HCT116 (cell line): ENCODE data around the gene FAM200B. TPM values are rescaled to one million over a fixed set of nuclear protein-coding genes. Genes with fewer than 3 reads are reported as not detected.

Experiments used
- ATAC-seq: fragments of 200-7000 bp; cut with Tn5 transposase; 2 replicates; pipeline ENCODE4 v1.9.1; 2020; ENCODE audit warnings: mild to moderate bottlenecking, moderate library complexity
- BruUV-seq: library from RNA; stranded (reverse); fragments of 400-500 nt; replicated peaks from 2 replicates; lab custom pipeline; 2021; lab: Mats Ljungman, UMichigan
- CTCF ChIA-PET: fragments of 300-600 bp; sonication (Branson Sonifier 250); formaldehyde crosslinking; loops from one replicate; lab custom pipeline; 2021; ENCODE audit warnings: antibody characterized with exemption; lab: Charles Lee
- POLR2A ChIA-PET: fragments of 300-600, 350-600 bp; sonication (Branson Sonifier 250); formaldehyde crosslinking; loops from one replicate; lab custom pipeline; 2021; ENCODE audit warnings: antibody characterized with exemption; lab: Charles Lee
- RAD21 ChIA-PET, 2 experiments: fragments of 300-600 bp; sonication (Branson Sonifier 250); formaldehyde crosslinking; loops; one replicate each; lab custom pipeline; 2023; ENCODE audit warnings: low total read pairs in 2 of 2; ENCODE audit not compliant: uncharacterized antibody in 2 of 2, unreplicated experiment in 2 of 2, low non-redundant PET in 1 of 2; lab: Charles Lee
- DNase-seq: peaks from one replicate; pipeline ENCODE4 v3.0.0-alpha.2; 2010; ENCODE audit warnings: low read depth, low spot score
- H2AFZ ChIP-seq: fragments of 200-600 bp; shearing (Covaris generic), sonication (generic); 2 replicates; pipeline ENCODE4 v1.6.1; 2017; ENCODE audit warnings: low read depth, mixed run types, mixed read lengths, antibody characterized with exemption, low read length; ENCODE audit not compliant: poor library complexity, severe bottlenecking
- H3K27ac ChIP-seq: 2 replicates; pipeline ENCODE4 v1.5.1; 2012; ENCODE audit warnings: low read depth, low read length
- H3K27me3 ChIP-seq: fragments of 200-600 bp; sonication (generic); 2 replicates; pipeline ENCODE4 v1.6.1; 2016; ENCODE audit warnings: mixed run types, low read length, mixed read lengths; ENCODE audit not compliant: insufficient read depth
- H3K36me3 ChIP-seq, 2 experiments: fragments of 200-500 bp in 1 of 2; fragments of 200-600 bp in 1 of 2; sonication (Bioruptor generic) in 1 of 2; sonication (generic) in 1 of 2; 2 replicates each; pipeline versions ENCODE4 v1.5.1 to v1.6.1; 2014 to 2016; ENCODE audit warnings: low read length in 2 of 2, inconsistent platforms in 1 of 2, mixed read lengths in 1 of 2, mixed run types in 1 of 2; ENCODE audit not compliant: insufficient read depth in 2 of 2, control insufficient read depth in 1 of 2
- H3K4me1 ChIP-seq, 2 experiments: fragments of 200-600 bp in 1 of 2; sonication (generic) in 1 of 2; 2 replicates each; pipeline versions ENCODE4 v1.5.1 to v1.6.1; 2012 to 2017; ENCODE audit warnings: low read length in 2 of 2, inconsistent platforms in 1 of 2, mild to moderate bottlenecking in 1 of 2, mixed read lengths in 1 of 2, mixed run types in 1 of 2, moderate library complexity in 1 of 2; ENCODE audit not compliant: insufficient read depth in 2 of 2, control insufficient read depth in 1 of 2
- H3K4me2 ChIP-seq: fragments of 200-600 bp; sonication (generic); 2 replicates; pipeline ENCODE4 v1.6.1; 2017; ENCODE audit warnings: mixed run types, low read length, mixed read lengths
- H3K4me3 ChIP-seq, 2 experiments: fragments of 200-600 bp in 1 of 2; sonication (generic) in 1 of 2; replicated peaks in 1 of 2; 2 replicates each; pipeline ENCODE4 v1.5.1; 2011 to 2016; ENCODE audit warnings: low read length in 2 of 2, control low read depth in 1 of 2, low read depth in 1 of 2, mild to moderate bottlenecking in 1 of 2, mixed read lengths in 1 of 2, mixed run types in 1 of 2
- H3K79me2 ChIP-seq: fragments of 200-600 bp; sonication (generic); 2 replicates; pipeline ENCODE4 v1.6.1; 2017; ENCODE audit warnings: mild to moderate bottlenecking, mixed run types, low read length, moderate library complexity, mixed read lengths; ENCODE audit not compliant: insufficient read depth
- H3K9ac ChIP-seq: fragments of 200-600 bp; sonication (generic); 2 replicates; pipeline ENCODE4 v1.6.1; 2016; ENCODE audit warnings: low read length, mixed read lengths
- H3K9me2 ChIP-seq: fragments of 200-600 bp; sonication (generic), shearing (Covaris generic); 2 replicates; pipeline ENCODE4 v1.6.1; 2017; ENCODE audit warnings: mixed run types, mild to moderate bottlenecking, moderate library complexity; ENCODE audit not compliant: insufficient read depth
- H3K9me3 ChIP-seq, 2 experiments: fragments of 200-500 bp in 1 of 2; fragments of 200-600 bp in 1 of 2; sonication (Bioruptor generic) in 1 of 2; sonication (generic) in 1 of 2; 2 replicates each; pipeline ENCODE4 v1.6.1; 2014 to 2017; ENCODE audit warnings: low read length in 2 of 2, mixed read lengths in 2 of 2, inconsistent platforms in 1 of 2, low read depth in 1 of 2, mild to moderate bottlenecking in 1 of 2, mixed run types in 1 of 2, moderate library complexity in 1 of 2; ENCODE audit not compliant: control insufficient read depth in 1 of 2, insufficient read depth in 1 of 2
- H4K20me1 ChIP-seq: fragments of 200-600 bp; sonication (generic), shearing (Covaris generic); 2 replicates; pipeline ENCODE4 v1.6.1; 2017; ENCODE audit warnings: mixed run types, mild to moderate bottlenecking, moderate library complexity; ENCODE audit not compliant: insufficient read depth
- CBX3 ChIP-seq: IDR thresholded peaks from 2 replicates; pipeline ENCODE4 v1.6.1; 2012; ENCODE audit warnings: low read depth
- CEBPB ChIP-seq: IDR thresholded peaks from 2 replicates; pipeline ENCODE4 v1.6.1; 2012; ENCODE audit warnings: low read depth
- CTCF ChIP-seq, 3 experiments: fragments of 200-600 bp in 1 of 3; sonication (generic) in 1 of 3; IDR thresholded peaks in 2 of 3; conservative IDR thresholded peaks in 1 of 3; 2 replicates each; pipeline ENCODE4 v1.5.1; 2012 to 2017; ENCODE audit warnings: low read depth in 2 of 3, low read length in 2 of 3, antibody characterized with exemption in 1 of 3, borderline replicate concordance in 1 of 3, control low read depth in 1 of 3, mild to moderate bottlenecking in 1 of 3, mixed read lengths in 1 of 3, mixed run types in 1 of 3, moderate library complexity in 1 of 3; ENCODE audit not compliant: insufficient read depth in 1 of 3
- EGR1 ChIP-seq: IDR thresholded peaks from 2 replicates; pipeline ENCODE4 v1.6.1; 2012; ENCODE audit warnings: low read depth
- ELF1 ChIP-seq: IDR thresholded peaks from 2 replicates; pipeline ENCODE4 v1.6.1; 2012; ENCODE audit warnings: low read depth, borderline replicate concordance
- EZH2phosphoT487 ChIP-seq: fragments of 200-600 bp; IDR thresholded peaks from 2 replicates; pipeline ENCODE4 v1.6.1; 2018; ENCODE audit warnings: antibody characterized with exemption, borderline replicate concordance
- FOSL1 ChIP-seq: IDR thresholded peaks from 2 replicates; pipeline ENCODE4 v1.6.1; 2012; ENCODE audit warnings: low read depth
- JUND ChIP-seq: IDR thresholded peaks from 2 replicates; pipeline ENCODE4 v1.6.1; 2012
- POLR2A ChIP-seq: IDR thresholded peaks from 2 replicates; pipeline ENCODE4 v1.7.0; 2011; ENCODE audit warnings: borderline replicate concordance; ENCODE audit not compliant: insufficient read depth, insufficient read length; ENCODE audit errors: extremely low read depth
- POLR2AphosphoS5 ChIP-seq: IDR thresholded peaks from 2 replicates; pipeline ENCODE4 v1.6.1; 2011; ENCODE audit warnings: mild to moderate bottlenecking, low read depth, low read length, moderate library complexity
- RAD21 ChIP-seq: IDR thresholded peaks from 2 replicates; pipeline ENCODE4 v1.6.1; 2012; ENCODE audit warnings: low read depth, mild to moderate bottlenecking
- REST ChIP-seq: IDR thresholded peaks from 2 replicates; pipeline ENCODE4 v1.6.1; 2012; ENCODE audit warnings: low read depth
- SIN3A ChIP-seq: IDR thresholded peaks from 2 replicates; pipeline ENCODE4 v1.6.1; 2012; ENCODE audit warnings: low read depth
- TCF7L2 ChIP-seq: IDR thresholded peaks from 2 replicates; pipeline ENCODE4 v1.7.0; 2011; ENCODE audit warnings: borderline replicate concordance, inconsistent platforms; ENCODE audit not compliant: insufficient read depth, insufficient read length; ENCODE audit errors: extremely low read depth
- YY1 ChIP-seq: IDR thresholded peaks from 2 replicates; pipeline ENCODE4 v1.6.1; 2011; ENCODE audit warnings: low read length, low read depth, moderate library complexity, mild to moderate bottlenecking; ENCODE audit not compliant: insufficient replicate concordance; ENCODE audit errors: extremely low read depth
- ZFX ChIP-seq: fragments of 450-650 bp; IDR thresholded peaks from 2 replicates; pipeline ENCODE4 v1.6.1; 2017
- ZNF274 ChIP-seq: fragments of 200-500 bp; sonication (Bioruptor generic); IDR thresholded peaks from 2 replicates; pipeline ENCODE4 v1.6.1; 2014; ENCODE audit warnings: mild to moderate bottlenecking, low read depth, low read length, inconsistent platforms
- intact Hi-C: fragments of 100-400 bp; cut with micrococcal nuclease; formaldehyde crosslinking; loops from 2 replicates; pipeline ENCODE4 v1.10.0; 2022
- total RNA-seq: library from RNA; stranded (reverse); gene quantifications from one replicate; pipeline ENCODE4 v1.2.1, GENCODE V29; 2021; ENCODE audit not compliant: unreplicated experiment
- TF ChIP-seq, protein P1 (sequence below): IDR thresholded peaks from 2 replicates; pipeline ENCODE4 v1.6.1; 2012
- TF ChIP-seq, protein P2 (sequence below): IDR thresholded peaks from 2 replicates; pipeline ENCODE4 v1.6.1; 2011; ENCODE audit warnings: mild to moderate bottlenecking, low read length, moderate library complexity; ENCODE audit not compliant: insufficient replicate concordance; ENCODE audit errors: extremely low read depth
- TF ChIP-seq, protein P3 (sequence below): IDR thresholded peaks from 2 replicates; pipeline ENCODE4 v1.6.1; 2012

The FAM200B gene
- total RNA-seq, 1 experiment from 2014 or later: 26.1 TPM

DNA sequence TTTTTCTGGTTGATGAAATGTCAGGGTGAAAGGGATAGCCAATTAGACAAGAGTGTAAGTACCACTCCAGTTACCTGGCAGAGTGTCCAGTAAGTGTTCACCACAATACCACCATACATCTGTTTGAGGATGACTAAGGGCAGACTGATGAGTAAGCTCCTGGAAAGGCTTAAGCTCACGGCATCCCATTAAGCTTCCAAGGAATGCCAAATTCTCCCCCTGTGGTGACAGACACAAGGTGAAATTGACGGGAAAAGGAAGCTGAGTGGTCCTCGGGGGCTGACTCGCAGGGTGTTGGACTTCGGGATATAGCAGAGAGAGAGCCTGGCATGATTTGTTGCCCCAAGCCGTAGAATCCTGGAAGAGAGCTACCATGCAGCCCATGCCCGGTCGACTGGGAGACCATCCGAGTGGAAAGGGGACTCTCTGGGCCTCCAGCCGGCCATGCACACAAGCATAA lies 13.6 kb downstream of the FAM200B start:
- Histone ChIP-seq H3K27ac (no peak overlapping the region), H3K4me2 (peak overlapping the region; percentile 43), H3K27me3 (no peaks in the 10 kb centered on the region), H3K9ac (no peak overlapping the region), H3K79me2 (no peaks in the 10 kb centered on the region), H4K20me1 (no peaks in the 10 kb centered on the region), H3K4me1 (peaks cover 6 to 42% of the 10 kb centered on the region in 2 experiments), H3K9me2 (no peaks in the 10 kb centered on the region), H3K36me3 (no peaks in the 10 kb centered on the region), H3K9me3 (no peaks in the 10 kb centered on the region), H3K4me3 (no peak overlapping the region), H2AFZ (no peak overlapping the region)
- intact Hi-C loops: loop anchor here (10.0 kb wide), 1 partner anchor 200 kb away; no protein-coding TSS in a partner anchor
- peak; percentile 81 for ATAC-seq
- ChIA-PET POLR2A (no interaction called here), RAD21 (no interaction called here), CTCF (interaction anchor here (0.7 to 1.2 kb wide), 3 partner anchors 13 to 237 kb away, joined by 3 read pairs; partner anchors contain the start of gene FAM200B)
- peak; percentile 68 for DNase-seq
- no TSS peak for BruUV-seq
- TF ChIP-seq, protein P1, sequence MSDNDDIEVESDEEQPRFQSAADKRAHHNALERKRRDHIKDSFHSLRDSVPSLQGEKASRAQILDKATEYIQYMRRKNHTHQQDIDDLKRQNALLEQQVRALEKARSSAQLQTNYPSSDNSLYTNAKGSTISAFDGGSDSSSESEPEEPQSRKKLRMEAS: no peak
- TF ChIP-seq, protein P2, sequence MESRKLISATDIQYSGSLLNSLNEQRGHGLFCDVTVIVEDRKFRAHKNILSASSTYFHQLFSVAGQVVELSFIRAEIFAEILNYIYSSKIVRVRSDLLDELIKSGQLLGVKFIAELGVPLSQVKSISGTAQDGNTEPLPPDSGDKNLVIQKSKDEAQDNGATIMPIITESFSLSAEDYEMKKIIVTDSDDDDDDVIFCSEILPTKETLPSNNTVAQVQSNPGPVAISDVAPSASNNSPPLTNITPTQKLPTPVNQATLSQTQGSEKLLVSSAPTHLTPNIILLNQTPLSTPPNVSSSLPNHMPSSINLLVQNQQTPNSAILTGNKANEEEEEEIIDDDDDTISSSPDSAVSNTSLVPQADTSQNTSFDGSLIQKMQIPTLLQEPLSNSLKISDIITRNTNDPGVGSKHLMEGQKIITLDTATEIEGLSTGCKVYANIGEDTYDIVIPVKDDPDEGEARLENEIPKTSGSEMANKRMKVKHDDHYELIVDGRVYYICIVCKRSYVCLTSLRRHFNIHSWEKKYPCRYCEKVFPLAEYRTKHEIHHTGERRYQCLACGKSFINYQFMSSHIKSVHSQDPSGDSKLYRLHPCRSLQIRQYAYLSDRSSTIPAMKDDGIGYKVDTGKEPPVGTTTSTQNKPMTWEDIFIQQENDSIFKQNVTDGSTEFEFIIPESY: no peak
- TF ChIP-seq CEBPB (no peak), REST (no peak), EZH2phosphoT487 (no peak), TCF7L2 (no peak), FOSL1 (peak; percentile 41; the same call in 1 of the 2 replicates), CTCF (IDR thresholded peaks at IDR 0.05 in 2 of 3, conservative IDR thresholded peaks at IDR 0.05 in 1 of 3; ENCODE audit: borderline replicate concordance in 1 of 3, insufficient read depth in 1 of 3, low read depth in 2 of 3, low read length in 2 of 3) (no peak), YY1 (no peak), ZFX (no peak), RAD21 (no peak), ZNF274 (no peak), EGR1 (no peak), JUND (0 out of 2 replicates have a peak, but pooled peaks have one; percentile 14), POLR2AphosphoS5 (no peak), CBX3 (0 out of 2 replicates have a peak, but pooled peaks have one; percentile 22), SIN3A (peak; percentile 49; the same call in 1 of the 2 replicates), ELF1 (no peak), POLR2A (no peak)
- TF ChIP-seq, protein P3, sequence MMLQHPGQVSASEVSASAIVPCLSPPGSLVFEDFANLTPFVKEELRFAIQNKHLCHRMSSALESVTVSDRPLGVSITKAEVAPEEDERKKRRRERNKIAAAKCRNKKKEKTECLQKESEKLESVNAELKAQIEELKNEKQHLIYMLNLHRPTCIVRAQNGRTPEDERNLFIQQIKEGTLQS: no peak
